Measurements from ENCODE around the gene NUDT1.

- no peak for TF ChIP-seq CTCF (conservative IDR thresholded peaks at IDR 0.05; ENCODE audit: low read depth in 2 of 2)
- no peak for TF ChIP-seq POLR2AphosphoS5 (IDR thresholded peaks at IDR 0.05; ENCODE audit: low read depth)
- no peak for TF ChIP-seq EZH2phosphoT487 (IDR thresholded peaks at IDR 0.05; ENCODE audit: unreplicated experiment)
- TF ChIP-seq STAT1 (IDR thresholded peaks at IDR 0.05; ENCODE audit: unreplicated experiment), result no peak
- no peak for TF ChIP-seq REST (IDR thresholded peaks at IDR 0.05; ENCODE audit: unreplicated experiment)
- no peak for TF ChIP-seq ZNF114 (CRISPR knock-in tag; IDR thresholded peaks at IDR 0.05)
- no peak for TF ChIP-seq EZH2 (IDR thresholded peaks at IDR 0.05; ENCODE audit: low read depth, unreplicated experiment)
- no peak for TF ChIP-seq JUNB (IDR thresholded peaks at IDR 0.05; ENCODE audit: unreplicated experiment)
Measured at GRCh38 chr7:2242541-2243429, 759 bp downstream of the NUDT1 start.

Measured in GM23338 (cell line).